GM21360 (cell line): ENCODE results near the gene NSD2.
"Not testable (repeated sequence)": the region's sequence is repeated elsewhere in the genome, so short reads cannot be mapped to it uniquely, and the experiment has no call there.

Experiments
- ATAC-seq: cut with Tn5 transposase; IDR thresholded peaks from one replicate; pipeline ENCODE4 v1.9.1; 2021; ENCODE audit warnings: mild to moderate bottlenecking, moderate library complexity; ENCODE audit not compliant: unreplicated experiment

NSD2 gene

GRCh38 chr4:1993718-1994516 lies 122.7 kb downstream of the NSD2 start:
- not testable (repeated sequence) for ATAC-seq

GRCh38 chr4:1994938-1995337 lies 123.7 kb downstream of the NSD2 start:
- ATAC-seq = no peak

- no peak for ATAC-seq
These were observed 125.8 kb downstream of the NSD2 start for GRCh38 chr4:1996866-1997611.

- no peak for ATAC-seq
These were observed 126.5 kb downstream of the NSD2 start for GRCh38 chr4:1997712-1998111.

- no peak for ATAC-seq
These were observed 127.1 kb downstream of the NSD2 start for GRCh38 chr4:1998296-1998695.

GRCh38 chr4:1999308-1999707 lies 128.1 kb downstream of the NSD2 start:
- ATAC-seq = not testable (repeated sequence)

GRCh38 chr4:2003361-2003760 lies 132.2 kb downstream of the NSD2 start:
- not testable (repeated sequence) for ATAC-seq

- no peak for ATAC-seq
These were observed 135.2 kb downstream of the NSD2 start for GRCh38 chr4:2006367-2006766.

GRCh38 chr4:2006956-2007653 lies 135.9 kb downstream of the NSD2 start:
- no peak for ATAC-seq

GRCh38 chr4:2007804-2008670 lies 136.8 kb downstream of the NSD2 start:
- ATAC-seq = no peak

GRCh38 chr4:2008671-2008920 lies 137.4 kb downstream of the NSD2 start:
- no peak for ATAC-seq

GRCh38 chr4:2008921-2009650 lies 137.9 kb downstream of the NSD2 start, which contains the start of gene NELFA:
Gene NELFA, minus strand, starts transcription at chr4:2008974. Its CDS starts 15 bp downstream, at chr4:2008959.
- ATAC-seq = peak; percentile 76

GRCh38 chr4:2009651-2010233 lies 138.5 kb downstream of the NSD2 start:
- ATAC-seq = no peak

GRCh38 chr4:2011583-2011982 lies 140.4 kb downstream of the NSD2 start:
- ATAC-seq = no peak

- no peak for ATAC-seq
These were observed 143.8 kb downstream of the NSD2 start for GRCh38 chr4:2015008-2015407.

- ATAC-seq = not testable (repeated sequence)
These were observed 150.3 kb downstream of the NSD2 start for GRCh38 chr4:2021358-2022018.

- ATAC-seq = no peak
These were observed 153.5 kb downstream of the NSD2 start for GRCh38 chr4:2024683-2025082.

- no peak for ATAC-seq
These were observed 154.6 kb downstream of the NSD2 start for GRCh38 chr4:2025817-2026216.

GRCh38 chr4:2027120-2027519 lies 155.9 kb downstream of the NSD2 start:
- ATAC-seq = not testable (repeated sequence)
